GM21737 (cell line): ENCODE measurements around the gene AEN.

ENCODE experiments used
- ATAC-seq: cut with Tn5 transposase; IDR thresholded peaks from one replicate; pipeline ENCODE4 v1.9.1; 2021; ENCODE audit warnings: mild to moderate bottlenecking, moderate library complexity; ENCODE audit not compliant: unreplicated experiment

AEN gene

GRCh38 chr15:88649286-88649733 lies 28.2 kb downstream of the AEN start:
- peak; percentile 48 for ATAC-seq

GRCh38 chr15:88649753-88650551 lies 28.8 kb downstream of the AEN start:
- no peak for ATAC-seq

GRCh38 chr15:88650556-88650955 lies 29.4 kb downstream of the AEN start:
- no peak for ATAC-seq

- ATAC-seq = no peak
Measured at GRCh38 chr15:88651136-88651732, 30.1 kb downstream of the AEN start.

GRCh38 chr15:88651971-88652370 lies 30.8 kb downstream of the AEN start:
- ATAC-seq = no peak

GRCh38 chr15:88652456-88653199 lies 31.5 kb downstream of the AEN start:
- ATAC-seq = no peak

- no peak for ATAC-seq
Measured at GRCh38 chr15:88653200-88654064, 32.3 kb downstream of the AEN start.

- ATAC-seq = no peak
Measured at GRCh38 chr15:88654430-88655102, 33.4 kb downstream of the AEN start.

- no peak for ATAC-seq
Measured at GRCh38 chr15:88655103-88655553, 34.0 kb downstream of the AEN start.

GRCh38 chr15:88655800-88656488 lies 34.8 kb downstream of the AEN start:
- ATAC-seq = no peak

- peak; percentile 90 for ATAC-seq
Measured at GRCh38 chr15:88656760-88657221, 35.7 kb downstream of the AEN start.

GRCh38 chr15:88657326-88658069 lies 36.4 kb downstream of the AEN start:
- no peak for ATAC-seq

- ATAC-seq = no peak
Measured at GRCh38 chr15:88658070-88658965, 37.2 kb downstream of the AEN start.

GRCh38 chr15:88658972-88659931 lies 38.1 kb downstream of the AEN start:
- no peak for ATAC-seq

- ATAC-seq = no peak
Measured at GRCh38 chr15:88661041-88661700, 40.0 kb downstream of the AEN start.
